AG09319 (cell line): ENCODE data around the gene CNOT3.

ENCODE experiments used
- DNase-seq: peaks from one replicate; pipeline ENCODE4 v3.0.0-alpha.2; 2010; ENCODE audit warnings: low read depth; ENCODE audit errors: extremely low read depth
- CTCF ChIP-seq: IDR thresholded peaks from 2 replicates; pipeline ENCODE4 v1.5.1; 2011; ENCODE audit warnings: low read depth, mild to moderate bottlenecking, inconsistent platforms, low read length, moderate library complexity

Gene CNOT3

DNA sequence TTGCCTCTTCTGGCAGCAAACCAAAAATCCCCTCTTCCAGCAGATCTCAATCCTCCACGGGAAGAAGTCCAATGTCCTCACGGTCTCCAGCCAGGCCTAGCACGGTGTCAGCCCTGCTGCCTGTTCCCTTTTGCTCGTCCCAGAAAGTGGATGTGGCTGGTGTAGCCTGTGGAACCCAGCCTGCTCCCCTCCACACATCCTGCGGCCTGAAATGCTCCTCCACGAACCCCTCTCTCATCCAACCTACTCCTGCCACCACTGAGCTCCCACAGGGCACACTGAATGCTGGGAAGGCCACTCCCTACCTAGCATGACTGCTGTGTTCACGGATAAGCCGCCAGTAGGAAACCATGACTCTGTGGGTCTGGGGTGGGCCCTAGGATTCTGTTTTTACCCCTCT, 48.8 kb downstream of the CNOT3 start:
- no peak for TF ChIP-seq CTCF
- no peak for DNase-seq

DNA sequence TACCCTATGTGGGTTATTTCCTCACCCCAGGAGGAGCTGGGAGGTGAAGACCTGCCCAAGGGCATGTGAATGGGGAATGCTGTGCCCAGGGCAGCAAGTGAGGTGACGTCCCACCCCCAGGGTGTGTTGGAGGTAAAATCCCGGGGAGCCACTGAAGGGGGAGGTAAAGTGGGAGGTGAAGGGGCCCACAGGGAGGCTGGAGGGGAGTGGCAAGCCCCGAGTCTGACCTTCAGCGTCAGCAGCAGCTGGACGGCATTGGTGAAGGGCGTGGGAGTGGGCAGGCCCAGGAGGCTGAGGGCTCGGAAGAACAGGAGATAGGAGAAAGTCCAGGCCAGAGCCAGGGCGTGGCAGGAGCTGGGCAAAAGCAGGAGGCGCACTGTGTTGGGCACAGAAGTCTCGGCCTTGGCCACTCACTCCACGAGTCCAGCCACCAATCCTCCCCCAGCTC, 49.4 kb downstream of the CNOT3 start:
- DNase-seq, result no peak
- no peak for TF ChIP-seq CTCF

GRCh38 chr19:54188215-54188871, 50.8 kb downstream of the CNOT3 start:
- no peak for DNase-seq
- TF ChIP-seq CTCF, result no peak

DNA sequence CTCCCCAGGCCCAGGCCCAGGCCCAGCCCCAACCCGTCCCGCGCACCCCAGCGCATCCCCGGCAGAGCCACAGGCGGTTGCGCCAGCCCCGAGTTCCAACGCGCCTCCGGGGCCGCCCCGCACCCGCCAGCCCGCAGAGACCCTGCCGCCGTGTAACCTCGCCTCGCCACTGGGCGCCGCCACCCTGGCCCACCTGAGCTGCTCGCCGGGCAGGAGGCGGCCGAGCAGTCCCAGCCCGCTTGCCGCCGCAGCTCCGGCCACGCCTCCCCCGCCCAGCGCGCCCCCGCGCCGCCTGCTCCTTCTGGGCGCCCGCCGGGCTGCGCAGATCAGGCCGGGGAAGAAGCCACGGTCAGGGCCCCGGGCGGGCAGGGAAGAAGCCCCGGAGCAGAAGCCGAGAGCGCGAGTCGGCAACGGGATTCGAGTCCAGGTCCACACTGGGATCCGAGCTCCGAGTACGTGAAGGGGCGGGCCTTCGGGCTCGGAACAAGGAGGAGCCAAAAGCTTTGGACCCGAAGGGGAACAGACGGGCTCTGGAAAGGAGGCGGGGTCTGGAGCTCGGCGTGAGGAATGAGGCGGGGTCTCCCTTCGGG, 51.7 kb downstream of the CNOT3 start, which contains the start of gene MBOAT7:
Gene MBOAT7, minus strand, starts transcription at position 436 of the 590 bp plus-strand sequence. CDS start 1,072 bp downstream, outside the sequence.
- no peak; the same call in none of the 2 replicates for TF ChIP-seq CTCF

GRCh38 chr19:54189735-54190502, 52.4 kb downstream of the CNOT3 start:
- TF ChIP-seq CTCF, result no peak
- DNase-seq, result peak; percentile 100

More for the DNA sequence above, 51.7 kb downstream of the CNOT3 start, which contains the start of gene MBOAT7:
- DNase-seq, result no peak

DNA sequence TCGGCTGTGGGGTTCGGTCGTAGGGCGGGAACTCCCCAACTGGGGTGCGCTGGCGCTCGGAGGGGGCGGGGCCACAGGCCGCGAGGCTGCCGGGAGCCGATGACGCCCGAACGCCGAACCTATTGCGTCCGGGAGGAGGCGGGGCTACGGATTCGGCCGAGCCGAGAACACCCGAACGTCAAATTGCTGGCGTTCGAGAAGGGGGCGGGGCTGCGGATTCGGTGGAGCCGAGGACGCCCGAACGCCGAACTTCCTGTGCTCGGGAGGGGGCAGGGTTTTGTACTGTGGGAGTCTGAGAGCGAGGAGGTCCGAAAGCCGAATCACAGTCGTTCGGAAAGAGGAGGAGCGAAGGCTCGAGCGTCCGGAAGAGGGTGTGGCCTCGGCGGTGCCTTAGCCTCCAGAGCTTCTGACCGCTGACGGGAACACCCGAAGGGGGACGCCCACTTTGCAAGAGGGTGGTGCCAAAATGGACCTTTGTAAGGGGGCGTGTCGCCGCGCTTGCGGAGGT, 53.0 kb downstream of the CNOT3 start:
- TF ChIP-seq CTCF, result no peak
- DNase-seq, result peak; percentile 99
